ENCODE results near the gene EYA2. TPM values are rescaled to one million over a fixed set of nuclear protein-coding genes. Genes with fewer than 3 reads are reported as not detected.

EYA2 gene
- total and polyA plus RNA-seq, 2 of the 4 experiments (the other 2 are of a cell fraction) = 2.3 to 5.4 TPM

DNA sequence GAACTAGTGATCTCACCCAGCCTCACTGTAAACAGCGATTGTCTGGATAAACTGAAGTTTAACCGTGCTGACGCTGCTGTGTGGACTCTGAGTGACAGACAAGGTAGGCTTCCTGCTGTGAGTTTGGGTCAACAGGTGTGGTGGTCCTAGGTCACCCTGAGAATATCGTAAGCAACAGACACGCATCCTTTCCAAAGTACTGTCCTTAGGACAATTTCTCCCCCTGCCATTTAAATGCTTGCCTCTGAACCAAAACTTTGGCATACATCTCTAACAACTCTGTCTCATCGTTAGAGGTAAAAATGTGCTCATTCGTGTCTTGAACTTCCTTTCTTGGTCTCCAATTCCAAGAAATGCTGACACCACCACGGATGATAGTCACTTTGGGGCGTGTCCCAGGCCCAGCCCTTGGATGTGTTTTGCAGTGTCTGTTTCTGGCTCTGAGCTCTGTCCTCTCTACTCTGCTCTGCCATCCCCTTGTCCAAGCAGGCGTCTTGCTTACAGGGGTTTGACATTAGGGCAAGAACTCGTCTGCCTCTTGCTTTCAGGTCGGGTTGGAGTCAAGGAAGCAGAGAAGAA lies 95.5 kb downstream of the EYA2 start:
- Histone ChIP-seq H3K56ac (ENCODE audit: extremely low read depth, insufficient read depth, low read length) (no peak overlapping the region), H3K4me2 (ENCODE audit: low read depth, low read length) (no peak overlapping the region), H3K9me3 (ENCODE audit: control insufficient read depth, insufficient read depth, low read length) (no peaks in the 10 kb centered on the region), H3K27me3 (ENCODE audit: control insufficient read depth, insufficient read depth, low read length) (no peaks in the 10 kb centered on the region), H2BK5ac (ENCODE audit: low read depth, low read length, poor library complexity, severe bottlenecking) (no peak overlapping the region), H3K27ac (ENCODE audit: insufficient read depth, low read length) (no peak overlapping the region), H3K23ac (ENCODE audit: low read depth, low read length) (no peak overlapping the region), H3K18ac (ENCODE audit: low read depth, low read length) (no peak overlapping the region), H3K14ac (replicated peaks; ENCODE audit: low read depth, low read length) (no peak overlapping the region), H3K9ac (ENCODE audit: low read depth, low read length) (no peak overlapping the region), H2BK15ac (ENCODE audit: low read depth, low read length) (no peak overlapping the region), H3K79me1 (ENCODE audit: low read depth in 1 of 2, low read length in 2 of 2) (no peaks in the 10 kb centered on the region), H2BK20ac (ENCODE audit: low read depth, low read length) (no peak overlapping the region; the same call in 1 of the 2 replicates), H3K9me1 (ENCODE audit: insufficient read depth, low read length) (no peaks in the 10 kb centered on the region), H3K4ac (ENCODE audit: low read depth, low read length) (no peak overlapping the region), H3K36me3 (ENCODE audit: control insufficient read depth, insufficient read depth, low read length) (0 out of 2 replicates have a peak, but pooled peaks cover 2% of the 10 kb centered on the region), H2AFZ (replicated peaks; ENCODE audit: low read length, poor library complexity) (no peak overlapping the region), H4K8ac (ENCODE audit: low read depth in 2 of 2, low read length in 2 of 2) (no peak overlapping the region), H2AK5ac (ENCODE audit: low read depth, low read length) (no peak overlapping the region), H3K4me3 (ENCODE audit: insufficient read depth, low read depth, low read length) (no peak overlapping the region), H4K5ac (ENCODE audit: low read depth, low read length) (no peak overlapping the region), H4K20me1 (ENCODE audit: insufficient read depth, low read length) (0 out of 2 replicates have a peak, but pooled peaks cover 3% of the 10 kb centered on the region), H3K4me1 (ENCODE audit: control insufficient read depth, insufficient read depth, low read length) (peaks cover under 1% of the 10 kb centered on the region), H2BK120ac (ENCODE audit: low read depth, low read length) (no peak overlapping the region), H2AK9ac (replicated peaks; ENCODE audit: low read depth, low read length, poor library complexity) (no peak overlapping the region), H4K91ac (ENCODE audit: insufficient read depth, low read depth, low read length) (no peak overlapping the region)
- intact Hi-C loops (cut with micrococcal nuclease) = no loop called here
- DNase-seq (no peak), ATAC-seq (ENCODE audit: low read depth) (no peak)
- ChIA-PET CTCF (no interaction called here), POLR2A (ENCODE audit: unreplicated experiment) (no interaction called here)
- no TSS peak for BruUV-seq (replicated peaks)
- TF ChIP-seq POLR2A (IDR thresholded peaks at IDR 0.05; ENCODE audit: low read depth, low read length) (no peak), FOS (IDR thresholded peaks at IDR 0.05; ENCODE audit: low read depth, low read length) (no peak), NFE2L2 (IDR thresholded peaks at IDR 0.05; ENCODE audit: low read depth, low read length) (no peak), RFX5 (IDR thresholded peaks at IDR 0.05; ENCODE audit: low read depth, low read length) (no peak)
- WGBS, 2 experiments (ENCODE audit: extremely low coverage in 2 of 2, insufficient read length in 1 of 2) = 50% methylated on average over 2 of the region's 12 CpGs; no CpG with 5 or more reads in 1 of the 2 experiments
- in situ Hi-C loops (cut with MboI; ENCODE audit: low sequenced_read_pairs) = no loop called here
- dilution Hi-C loops (cut with HindIII; ENCODE audit: low sequenced_read_pairs, unreplicated experiment) = no loop called here

Data from IMR-90 (cell line).